Esophagus squamous epithelium (tissue), 4 donors: Measurements from ENCODE around the gene SMYD3.

Experiments
- CTCF ChIP-seq, 6 experiments: fragments of 450-650 bp in 4 of 6; fragments of 200-600 bp in 2 of 6; sonication (generic) in 2 of 6; IDR thresholded peaks; one replicate each; pipeline ENCODE4 v1.5.1; 2016 to 2019; ENCODE audit warnings: antibody characterized with exemption in 6 of 6, mild to moderate bottlenecking in 4 of 6, moderate library complexity in 4 of 6
- POLR2A ChIP-seq, 4 donors: fragments of 450-650 bp; IDR thresholded peaks; one replicate each; pipeline ENCODE4 v1.6.1; 2017; ENCODE audit warnings: antibody characterized with exemption in 4 of 4, mild to moderate bottlenecking in 4 of 4, moderate library complexity in 3 of 4

GRCh38 chr1:246532519-246532918, 25.4 kb upstream of the SMYD3 start:
- TF ChIP-seq CTCF (IDR thresholded peaks at IDR 0.05), result no peak
- no peak for TF ChIP-seq POLR2A (IDR thresholded peaks at IDR 0.05)
